ENCODE measurements around the gene ALK. TPM values are rescaled to one million over a fixed set of nuclear protein-coding genes. Genes with fewer than 3 reads are reported as not detected.

Gene ALK
- total RNA-seq, 1 experiment from 2014 or later = not detected

- peaks cover 15 to 16% of the 10 kb centered on the region in 2 experiments for H3K4me1 Mint-ChIP-seq
- Histone ChIP-seq H3K23me2 (ENCODE audit: insufficient read length, low read depth, low read length, poor library complexity, severe bottlenecking) (no peaks in the 10 kb centered on the region), H3K4ac (ENCODE audit: low read depth, low read length) (no peak overlapping the region), H3K79me2 (ENCODE audit: insufficient read depth, low read length) (no peaks in the 10 kb centered on the region), H3K9ac (ENCODE audit: extremely low read depth, insufficient read length, low read length) (no peak overlapping the region), H2BK5ac (ENCODE audit: insufficient read length, low read length) (no peak overlapping the region), H3K4me2 (ENCODE audit: insufficient read depth, insufficient read length, low read length) (no peak overlapping the region), H4K20me1 (ENCODE audit: control insufficient read depth, insufficient read depth, insufficient read length) (no peaks in the 10 kb centered on the region), H3K9me3 (ENCODE audit: control insufficient read depth, low read depth, low read length) (no peaks in the 10 kb centered on the region), H3K14ac (ENCODE audit: insufficient read depth, low read length) (no peak overlapping the region), H3K56ac (ENCODE audit: insufficient read length, low read depth, low read length) (no peak overlapping the region), H3T11ph (ENCODE audit: low read length) (no peak overlapping the region), H2BK120ac (ENCODE audit: low read depth, low read length, poor library complexity, severe bottlenecking) (no peak overlapping the region), H3K27ac (ENCODE audit: insufficient read length, low read depth, low read length) (no peak overlapping the region), H4K91ac (ENCODE audit: insufficient read length, low read depth, low read length) (no peak overlapping the region), H3K18ac (ENCODE audit: insufficient read length, low read depth, low read length) (no peak overlapping the region), H4K8ac (replicated peaks; ENCODE audit: insufficient read length, low read depth, low read length) (no peak overlapping the region), H2AFZ (ENCODE audit: low read length) (no peak overlapping the region), H2BK12ac (ENCODE audit: insufficient read length, low read depth, low read length) (no peak overlapping the region), H4K5ac (ENCODE audit: insufficient read length, low read depth, low read length) (no peak overlapping the region), H3K27me3 (ENCODE audit: insufficient read depth, low read length) (no peaks in the 10 kb centered on the region), H2BK20ac (ENCODE audit: low read depth, low read length, poor library complexity, severe bottlenecking) (no peak overlapping the region), H3K79me1 (ENCODE audit: insufficient read depth, low read depth, low read length, poor library complexity, severe bottlenecking) (no peaks in the 10 kb centered on the region), H2AK5ac (ENCODE audit: insufficient read length, low read length) (no peak overlapping the region), H3K23ac (ENCODE audit: insufficient read length, low read depth, low read length) (no peak overlapping the region), H3K4me1 (ENCODE audit: insufficient read depth, low read length) (no peaks in the 10 kb centered on the region), H2BK15ac (ENCODE audit: low read depth, low read length) (no peak overlapping the region)
- no peak overlapping the region for H3K4me3 Mint-ChIP-seq
- H3K36me3 Mint-ChIP-seq (ENCODE audit: insufficient read depth in 1 of 3, low read depth in 3 of 3) = no peaks in the 10 kb centered on the region
- H3K9me3 Mint-ChIP-seq = peaks cover 2 to 4% of the 10 kb centered on the region in 2 experiments; a peak in 2 of 5 replicates
- WGBS (ENCODE audit: extremely low coverage, insufficient read length, low lambda C conversion rate) = no CpG with 5 or more reads among the region's 4 CpGs
- H3K27me3 Mint-ChIP-seq (ENCODE audit: low read depth) = peaks cover 6% of the 10 kb centered on the region
- H3K27ac Mint-ChIP-seq = no peak overlapping the region
- no peak for TF ChIP-seq CTCF (conservative IDR thresholded peaks at IDR 0.05)
- DNase-seq = no peak
Observed at GRCh38 chr2:29808321-29808720, 113.1 kb downstream of the ALK start.
